Thymus (tissue), 11 donors: ENCODE data around the gene TMEM183A. TPM values are rescaled to one million over a fixed set of nuclear protein-coding genes. Genes with fewer than 3 reads are reported as not detected.

Experiments used
- DNase-seq, 9 donors: peaks; one replicate each; pipeline ENCODE4 v3.0.0-alpha.2; 2013; ENCODE audit warnings: low spot score in 9 of 9, low read depth in 6 of 9, missing footprints in 1 of 9
- H3K27ac ChIP-seq, 2 donors: one replicate each; pipeline ENCODE4 v1.5.1; 2013; ENCODE audit warnings: control low read depth in 1 of 2, low read depth in 1 of 2, low read length in 1 of 2, mild to moderate bottlenecking in 1 of 2, moderate library complexity in 1 of 2
- H3K27me3 ChIP-seq, 2 donors: one replicate each; pipeline ENCODE4 v1.5.1; 2013; ENCODE audit warnings: low read length in 1 of 2; ENCODE audit not compliant: control insufficient read depth in 2 of 2, insufficient read depth in 1 of 2
- H3K36me3 ChIP-seq, 2 donors: one replicate each; pipeline ENCODE4 v1.5.1; 2013; ENCODE audit warnings: low read length in 1 of 2, mild to moderate bottlenecking in 1 of 2, moderate library complexity in 1 of 2; ENCODE audit not compliant: control insufficient read depth in 2 of 2, insufficient read depth in 2 of 2
- H3K4me1 ChIP-seq, 2 donors: one replicate each; pipeline ENCODE4 v1.5.1; 2013; ENCODE audit warnings: low read length in 2 of 2; ENCODE audit not compliant: control insufficient read depth in 2 of 2, insufficient read depth in 2 of 2
- H3K4me3 ChIP-seq, 2 donors: one replicate each; pipeline ENCODE4 v1.5.1; 2013; ENCODE audit warnings: low read length in 2 of 2, control low read depth in 1 of 2, mild to moderate bottlenecking in 1 of 2
- H3K9me3 ChIP-seq, 2 donors: one replicate each; pipeline ENCODE4 v1.5.1; 2013; ENCODE audit warnings: low read length in 1 of 2, mild to moderate bottlenecking in 1 of 2; ENCODE audit not compliant: control insufficient read depth in 2 of 2, insufficient read depth in 1 of 2
- WGBS: extraction: QIAGEN DNeasy Blood & Tissue Kit; methylation state at CpG from one replicate; pipeline ENCODE4 v1.1.7; 2013; 5-methylcytosine and 5-hydroxymethylcytosine counted together
- polyA plus RNA-seq: library from polyadenylated mRNA; stranded (reverse); fragments of 200-250 nt; gene quantifications from one replicate; pipeline ENCODE4 v1.2.3, GENCODE V29; 2013
- total RNA-seq: library from RNA; stranded (reverse); fragments of 120-200 nt; gene quantifications from one replicate; pipeline ENCODE4 v1.2.4, GENCODE V29; 2013
- donor health status: healthy.

Gene TMEM183A
- total and polyA plus RNA-seq, 2 donors: 50.6 to 75.3 TPM

GRCh38 chr1:203065191-203065590 is 58.0 kb downstream of the TMEM183A start:
- Histone ChIP-seq H3K4me3 (no peak overlapping the region), H3K27ac (no peak overlapping the region), H3K4me1 (peaks cover 0 to 7% of the 10 kb centered on the region in 2 donors), H3K36me3 (no peaks in the 10 kb centered on the region), H3K27me3 (peaks cover 0 to 4% of the 10 kb centered on the region in 2 donors), H3K9me3 (peaks cover 0 to 3% of the 10 kb centered on the region in 2 donors)
- no peak for DNase-seq
- WGBS: 92% methylated on average over 7 of the region's 7 CpGs

- DNase-seq: no peak
- no peak overlapping the region for H3K4me3 ChIP-seq
- 77% methylated on average over 2 of the region's 2 CpGs for WGBS
- peaks cover 0 to 4% of the 10 kb centered on the region in 2 donors for H3K27me3 ChIP-seq
- H3K9me3 ChIP-seq: peaks cover 0 to 3% of the 10 kb centered on the region in 2 donors
- no peak overlapping the region for H3K27ac ChIP-seq
- peaks cover 0 to 7% of the 10 kb centered on the region in 2 donors for H3K4me1 ChIP-seq
- no peaks in the 10 kb centered on the region for H3K36me3 ChIP-seq
Measured at GRCh38 chr1:203065986-203066385, 58.8 kb downstream of the TMEM183A start.

GRCh38 chr1:203066965-203067364 is 59.8 kb downstream of the TMEM183A start:
- 98% methylated on average over 3 of the region's 3 CpGs for WGBS
- peaks cover 0 to 7% of the 10 kb centered on the region in 2 donors for H3K4me1 ChIP-seq
- H3K27ac ChIP-seq: no peak overlapping the region

GRCh38 chr1:203069030-203069747 is 62.0 kb downstream of the TMEM183A start:
- WGBS: 57% methylated on average over 4 of the region's 4 CpGs
- Histone ChIP-seq H3K9me3 (peaks cover 0 to 3% of the 10 kb centered on the region in 2 donors), H3K27me3 (peaks cover 0 to 16% of the 10 kb centered on the region in 2 donors), H3K36me3 (no peaks in the 10 kb centered on the region), H3K4me1 (peaks cover 0 to 7% of the 10 kb centered on the region in 2 donors), H3K27ac (no peak overlapping the region), H3K4me3 (no peak overlapping the region)
- DNase-seq: no peak

More at GRCh38 chr1:203066965-203067364, 59.8 kb downstream of the TMEM183A start:
- no peak for DNase-seq
- H3K27me3 ChIP-seq: peaks cover 0 to 4% of the 10 kb centered on the region in 2 donors
- H3K36me3 ChIP-seq: no peaks in the 10 kb centered on the region
- H3K9me3 ChIP-seq: peaks cover 0 to 3% of the 10 kb centered on the region in 2 donors
- H3K4me3 ChIP-seq: no peak overlapping the region

GRCh38 chr1:203072002-203072602 is 64.9 kb downstream of the TMEM183A start:
- no peak for DNase-seq
- H3K27ac ChIP-seq: no peak overlapping the region
- H3K36me3 ChIP-seq: no peaks in the 10 kb centered on the region
- H3K4me1 ChIP-seq: peaks cover 6 to 19% of the 10 kb centered on the region in 2 donors
- no peak overlapping the region for H3K4me3 ChIP-seq
- H3K27me3 ChIP-seq: peaks cover 4 to 45% of the 10 kb centered on the region in 2 donors
- 96% methylated on average over 7 of the region's 7 CpGs for WGBS
- no peaks in the 10 kb centered on the region for H3K9me3 ChIP-seq

GRCh38 chr1:203072911-203073310 is 65.7 kb downstream of the TMEM183A start:
- Histone ChIP-seq H3K27ac (no peak overlapping the region), H3K36me3 (no peaks in the 10 kb centered on the region), H3K27me3 (peaks cover 7 to 53% of the 10 kb centered on the region in 2 donors), H3K4me3 (no peak overlapping the region), H3K9me3 (peaks cover 0 to 2% of the 10 kb centered on the region in 2 donors), H3K4me1 (peaks cover 6 to 19% of the 10 kb centered on the region in 2 donors)
- DNase-seq: no peak
- WGBS: 97% methylated on average over 3 of the region's 3 CpGs

GRCh38 chr1:203073469-203073868 is 66.3 kb downstream of the TMEM183A start:
- H3K4me1 ChIP-seq: peaks cover 6 to 18% of the 10 kb centered on the region in 2 donors
- WGBS: 94% methylated on average over 2 of the region's 2 CpGs
- DNase-seq: no peak
- H3K27ac ChIP-seq: no peak overlapping the region
- no peaks in the 10 kb centered on the region for H3K36me3 ChIP-seq
- no peak overlapping the region for H3K4me3 ChIP-seq
- H3K27me3 ChIP-seq: peaks cover 7 to 59% of the 10 kb centered on the region in 2 donors
- peaks cover 0 to 3% of the 10 kb centered on the region in 2 donors for H3K9me3 ChIP-seq

Other genes starting within 250 kb of the TMEM183A start
- gene KDM5B, start 199.0 kb upstream of the TMEM183A start, total RNA-seq: 37.6 TPM
- 32.0 TPM for gene KDM5B, start 199.0 kb upstream of the TMEM183A start, polyA plus RNA-seq
- 0.19 TPM for gene PCAT6, start 196.4 kb upstream of the TMEM183A start, total RNA-seq
- gene PCAT6, start 196.4 kb upstream of the TMEM183A start, polyA plus RNA-seq: 1.5 TPM
- 7.7 TPM for gene RABIF, start 118.2 kb upstream of the TMEM183A start, total RNA-seq
- gene RABIF, start 118.2 kb upstream of the TMEM183A start, polyA plus RNA-seq: 9.4 TPM
- 25.2 TPM for gene KLHL12, start 80.1 kb upstream of the TMEM183A start, total RNA-seq
- gene KLHL12, start 80.1 kb upstream of the TMEM183A start, polyA plus RNA-seq: 20.6 TPM
- 53.0 TPM for gene ADIPOR1, start 49.1 kb upstream of the TMEM183A start, total RNA-seq
- 58.1 TPM for gene ADIPOR1, start 49.1 kb upstream of the TMEM183A start, polyA plus RNA-seq
- gene CYB5R1, start 40.1 kb upstream of the TMEM183A start, total RNA-seq: 44.3 TPM
- gene CYB5R1, start 40.1 kb upstream of the TMEM183A start, polyA plus RNA-seq: 45.8 TPM
- gene PPFIA4, start 19.1 kb downstream of the TMEM183A start, total RNA-seq: 2.1 TPM
- 0.82 TPM for gene PPFIA4, start 19.1 kb downstream of the TMEM183A start, polyA plus RNA-seq
- gene MYOG, start 78.6 kb downstream of the TMEM183A start, total RNA-seq: 7.8 TPM
- 4.7 TPM for gene MYOG, start 78.6 kb downstream of the TMEM183A start, polyA plus RNA-seq
- 0.28 TPM for gene ADORA1, start 120.4 kb downstream of the TMEM183A start, total RNA-seq
- gene ADORA1, start 120.4 kb downstream of the TMEM183A start, polyA plus RNA-seq: 0.64 TPM
- gene MYBPH, start 168.5 kb downstream of the TMEM183A start, total RNA-seq: 0.99 TPM
- 1.7 TPM for gene MYBPH, start 168.5 kb downstream of the TMEM183A start, polyA plus RNA-seq
- gene CHI3L1, start 179.3 kb downstream of the TMEM183A start, total RNA-seq: 7.4 TPM
- 26.8 TPM for gene CHI3L1, start 179.3 kb downstream of the TMEM183A start, polyA plus RNA-seq
- gene CHIT1, start 222.3 kb downstream of the TMEM183A start, total RNA-seq: 6.2 TPM
- 36.0 TPM for gene CHIT1, start 222.3 kb downstream of the TMEM183A start, polyA plus RNA-seq